Ammon's horn (tissue), 1 donor: ENCODE results near the gene FUT9.

Experiments used
- DNase-seq: peaks from one replicate; pipeline ENCODE4 v3.0.0-alpha.2; 2016; ENCODE audit warnings: low spot score

Gene FUT9

GRCh38 chr6:96015518-96016333 lies at the start of gene FUT9:
TSS of gene FUT9 (plus strand) at chr6:96015974. CDS start at chr6:96203156, 187,182 bp downstream.
- peak; percentile 94 for DNase-seq

- no peak for DNase-seq
These were observed 48.2 kb upstream of the FUT9 start for GRCh38 chr6:95967594-95967993.

GRCh38 chr6:95973976-95974375 lies 41.8 kb upstream of the FUT9 start:
- DNase-seq, result no peak

GRCh38 chr6:95978230-95978629 lies 37.5 kb upstream of the FUT9 start:
- DNase-seq, result no peak

- DNase-seq, result no peak
These were observed 23.9 kb upstream of the FUT9 start for GRCh38 chr6:95991906-95992305.

- DNase-seq, result no peak
These were observed 21.6 kb upstream of the FUT9 start for GRCh38 chr6:95994151-95994550.

GRCh38 chr6:95998133-95998532 lies 17.6 kb upstream of the FUT9 start:
- DNase-seq, result no peak

GRCh38 chr6:96001891-96002575 lies 13.7 kb upstream of the FUT9 start:
- DNase-seq, result no peak

- DNase-seq, result no peak
These were observed 13.2 kb upstream of the FUT9 start for GRCh38 chr6:96002576-96002910.

GRCh38 chr6:96002912-96003311 lies 12.9 kb upstream of the FUT9 start:
- DNase-seq, result no peak

- no peak for DNase-seq
These were observed 8.1 kb upstream of the FUT9 start for GRCh38 chr6:96007663-96008062.

- no peak for DNase-seq
These were observed 2.2 kb upstream of the FUT9 start for GRCh38 chr6:96013531-96013930.

GRCh38 chr6:96014846-96015517 lies 792 bp upstream of the FUT9 start:
- DNase-seq, result peak; percentile 48

- DNase-seq, result peak; percentile 50
These were observed 728 bp downstream of the FUT9 start for GRCh38 chr6:96016334-96017069.

- DNase-seq, result no peak
These were observed 1.2 kb downstream of the FUT9 start for GRCh38 chr6:96017070-96017359.

- DNase-seq, result no peak
These were observed 6.5 kb downstream of the FUT9 start for GRCh38 chr6:96022225-96022624.

- DNase-seq, result no peak
These were observed 16.9 kb downstream of the FUT9 start for GRCh38 chr6:96032661-96033060.

- no peak for DNase-seq
These were observed 35.8 kb downstream of the FUT9 start for GRCh38 chr6:96051555-96051954.

GRCh38 chr6:96058082-96058481 lies 42.3 kb downstream of the FUT9 start:
- DNase-seq, result peak; percentile 49

GRCh38 chr6:96059586-96059985 lies 43.8 kb downstream of the FUT9 start:
- DNase-seq, result no peak

- no peak for DNase-seq
These were observed 44.5 kb downstream of the FUT9 start for GRCh38 chr6:96060249-96060648.

- peak; percentile 39 for DNase-seq
These were observed 49.4 kb downstream of the FUT9 start for GRCh38 chr6:96065213-96065612.

GRCh38 chr6:96066376-96066775 lies 50.6 kb downstream of the FUT9 start:
- no peak for DNase-seq
